GM23338 (cell line): Measurements from ENCODE around the gene PFN2. TPM values are rescaled to one million over a fixed set of nuclear protein-coding genes. Genes with fewer than 3 reads are reported as not detected.

Source experiments
- ATAC-seq: fragments of 200-7000 bp; cut with Tn5 transposase; 3 replicates; pipeline ENCODE4 v1.9.1; 2020
- DNase-seq: peaks from one replicate; pipeline ENCODE4 v3.0.0-alpha.2; 2015; ENCODE audit warnings: low spot score
- H2AFZ ChIP-seq: fragments of 200-600 bp; sonication (generic); 2 replicates; pipeline ENCODE4 v1.8.0; 2016; ENCODE audit warnings: antibody characterized with exemption, mild to moderate bottlenecking, moderate library complexity
- H3F3A ChIP-seq: fragments of 200-600 bp; sonication (generic); replicated peaks from 2 replicates; pipeline ENCODE4 v1.8.0; 2017; ENCODE audit warnings: antibody characterized with exemption, mixed run types, low read depth
- H3K27ac ChIP-seq: fragments of 200-600 bp; sonication (generic); 2 replicates; pipeline ENCODE4 v1.6.1; 2016; ENCODE audit warnings: low read depth
- H3K27me3 ChIP-seq: fragments of 200-600 bp; sonication (generic); 2 replicates; pipeline ENCODE4 v1.8.0; 2016; ENCODE audit warnings: mild to moderate bottlenecking, mixed run types, moderate library complexity; ENCODE audit not compliant: insufficient read depth
- H3K36me3 ChIP-seq: fragments of 200-600 bp; sonication (generic); 2 replicates; pipeline ENCODE4 v1.8.0; 2016; ENCODE audit warnings: mild to moderate bottlenecking; ENCODE audit not compliant: insufficient read depth
- H3K4me1 ChIP-seq: fragments of 200-600 bp; sonication (generic); 2 replicates; pipeline ENCODE4 v1.8.0; 2016; ENCODE audit warnings: mild to moderate bottlenecking, moderate library complexity; ENCODE audit not compliant: insufficient read depth
- H3K4me2 ChIP-seq: fragments of 200-600 bp; sonication (generic); 2 replicates; pipeline ENCODE4 v1.7.1; 2017; ENCODE audit warnings: mixed run types
- H3K4me3 ChIP-seq: fragments of 200-600 bp; sonication (generic); 2 replicates; pipeline ENCODE4 v1.6.1; 2016; ENCODE audit warnings: mixed run types
- H3K79me2 ChIP-seq: fragments of 200-600 bp; sonication (generic); replicated peaks from 2 replicates; pipeline ENCODE4 v1.8.0; 2017; ENCODE audit warnings: mild to moderate bottlenecking; ENCODE audit not compliant: insufficient read depth
- H3K9me2 ChIP-seq: fragments of 200-600 bp; sonication (generic); 2 replicates; pipeline ENCODE4 v1.8.0; 2017; ENCODE audit not compliant: insufficient read depth
- H4K20me1 ChIP-seq: fragments of 200-600 bp; sonication (generic); replicated peaks from 2 replicates; pipeline ENCODE4 v1.8.0; 2017; ENCODE audit warnings: mild to moderate bottlenecking; ENCODE audit not compliant: insufficient read depth
- H3K27ac Mint-ChIP-seq: 2 replicates; pipeline ENCODE4 v1.8.0; 2020; ENCODE audit warnings: inconsistent platforms, mild to moderate bottlenecking, moderate library complexity, mixed read lengths
- H3K27me3 Mint-ChIP-seq: 3 replicates; pipeline ENCODE4 v1.8.0; 2022; ENCODE audit warnings: low read depth, mild to moderate bottlenecking, moderate library complexity, mixed read lengths, inconsistent platforms; ENCODE audit not compliant: insufficient read depth, poor library complexity
- H3K36me3 Mint-ChIP-seq: 3 replicates; pipeline ENCODE4 v1.8.0; 2021; ENCODE audit warnings: low read depth, mild to moderate bottlenecking, inconsistent platforms, moderate library complexity, mixed read lengths
- H3K4me1 Mint-ChIP-seq: 3 replicates; pipeline ENCODE4 v1.8.0; 2020; ENCODE audit warnings: mild to moderate bottlenecking, inconsistent platforms, mixed read lengths
- H3K4me3 Mint-ChIP-seq: 3 replicates; pipeline ENCODE4 v1.8.0; 2021; ENCODE audit warnings: moderate library complexity, mild to moderate bottlenecking, inconsistent platforms, mixed read lengths
- H3K9me3 Mint-ChIP-seq: 3 replicates; pipeline ENCODE4 v1.8.0; 2020; ENCODE audit warnings: moderate library complexity, mild to moderate bottlenecking, inconsistent platforms, mixed read lengths
- JUNB ChIP-seq: IDR thresholded peaks from one replicate; pipeline ENCODE4 v1.6.1; 2016; ENCODE audit warnings: antibody characterized with exemption; ENCODE audit not compliant: unreplicated experiment
- NANOG ChIP-seq: IDR thresholded peaks from 2 replicates; pipeline ENCODE4 v1.6.1; 2016; ENCODE audit warnings: antibody characterized with exemption, borderline replicate concordance
- ZNF114 ChIP-seq: fragments of 250-450 bp; sonication (Bioruptor Pico); IDR thresholded peaks from 2 replicates; pipeline ENCODE4 v1.5.0; 2020; ENCODE audit warnings: mild to moderate bottlenecking, moderate library complexity
- ZNF331 ChIP-seq: fragments of 250-450 bp; sonication (Bioruptor Pico); IDR thresholded peaks from 2 replicates; pipeline ENCODE4 v1.5.0; 2020; ENCODE audit warnings: low read depth, mild to moderate bottlenecking, moderate library complexity
- polyA plus RNA-seq: library from polyadenylated mRNA; unstranded; fragments of >200 nt; fragmentation: Nextera tagmentation; extraction: Ambion mirVana; gene quantifications from 2 replicates; pipeline ENCODE4 v1.2.1, GENCODE V29; 2016
- total RNA-seq: library from RNA; depleted of rRNA; stranded (reverse); fragments of >200 nt; shearing (Covaris generic); gene quantifications from 2 replicates; pipeline ENCODE4 v1.2.3, GENCODE V29; 2014
- TF ChIP-seq, protein P1 (sequence below), 2 experiments: fragments of 200-600 bp in 1 of 2; sonication (generic) in 1 of 2; conservative IDR thresholded peaks; 2 replicates each; pipeline versions ENCODE4 v1.5.1 to v1.6.1; 2016 to 2017; ENCODE audit warnings: antibody characterized with exemption in 2 of 2, low read depth in 2 of 2, mild to moderate bottlenecking in 2 of 2, moderate library complexity in 1 of 2

Gene PFN2
- total and polyA plus RNA-seq, 2 experiments from 2014 or later: 183 to 212 TPM

DNA sequence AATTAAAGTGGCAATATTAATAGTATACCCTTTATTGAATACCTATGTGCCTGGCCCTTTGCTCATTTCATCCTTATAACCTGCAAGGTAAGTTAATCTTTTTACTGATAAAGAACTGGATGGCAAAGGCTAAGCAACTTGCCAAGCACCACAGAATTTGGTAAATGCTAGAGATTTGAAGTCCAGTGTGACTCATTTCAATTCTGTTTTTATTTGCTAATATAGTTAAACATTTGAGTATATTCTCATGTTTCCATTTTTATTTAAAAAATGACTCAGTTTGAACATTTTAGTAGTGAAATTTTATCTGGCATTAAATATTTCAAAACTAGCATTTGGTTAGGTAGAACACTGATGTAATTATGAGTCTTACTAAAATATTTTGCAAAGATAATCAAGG is 11.3 kb downstream of the PFN2 start:
- H3K4me1 Mint-ChIP-seq: peaks cover 20% of the 10 kb centered on the region
- ATAC-seq: no peak
- Histone ChIP-seq H3K4me2 (no peak overlapping the region), H3K4me1 (peaks cover 5% of the 10 kb centered on the region), H3F3A (no peaks in the 10 kb centered on the region), H3K79me2 (peaks cover 44% of the 10 kb centered on the region), H3K4me3 (no peak overlapping the region), H2AFZ (no peak overlapping the region), H3K27me3 (no peaks in the 10 kb centered on the region), H3K9me2 (no peaks in the 10 kb centered on the region), H3K27ac (no peak overlapping the region), H4K20me1 (peaks cover 24% of the 10 kb centered on the region), H3K36me3 (no peaks in the 10 kb centered on the region)
- no peak overlapping the region for H3K27ac Mint-ChIP-seq
- TF ChIP-seq, protein P1, sequence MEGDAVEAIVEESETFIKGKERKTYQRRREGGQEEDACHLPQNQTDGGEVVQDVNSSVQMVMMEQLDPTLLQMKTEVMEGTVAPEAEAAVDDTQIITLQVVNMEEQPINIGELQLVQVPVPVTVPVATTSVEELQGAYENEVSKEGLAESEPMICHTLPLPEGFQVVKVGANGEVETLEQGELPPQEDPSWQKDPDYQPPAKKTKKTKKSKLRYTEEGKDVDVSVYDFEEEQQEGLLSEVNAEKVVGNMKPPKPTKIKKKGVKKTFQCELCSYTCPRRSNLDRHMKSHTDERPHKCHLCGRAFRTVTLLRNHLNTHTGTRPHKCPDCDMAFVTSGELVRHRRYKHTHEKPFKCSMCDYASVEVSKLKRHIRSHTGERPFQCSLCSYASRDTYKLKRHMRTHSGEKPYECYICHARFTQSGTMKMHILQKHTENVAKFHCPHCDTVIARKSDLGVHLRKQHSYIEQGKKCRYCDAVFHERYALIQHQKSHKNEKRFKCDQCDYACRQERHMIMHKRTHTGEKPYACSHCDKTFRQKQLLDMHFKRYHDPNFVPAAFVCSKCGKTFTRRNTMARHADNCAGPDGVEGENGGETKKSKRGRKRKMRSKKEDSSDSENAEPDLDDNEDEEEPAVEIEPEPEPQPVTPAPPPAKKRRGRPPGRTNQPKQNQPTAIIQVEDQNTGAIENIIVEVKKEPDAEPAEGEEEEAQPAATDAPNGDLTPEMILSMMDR (conservative IDR thresholded peaks at IDR 0.05; ENCODE audit: low read depth in 2 of 2): no peak
- H3K9me3 Mint-ChIP-seq: no peaks in the 10 kb centered on the region
- no peak overlapping the region for H3K4me3 Mint-ChIP-seq
- no peak for DNase-seq
- H3K36me3 Mint-ChIP-seq: peaks cover 31% of the 10 kb centered on the region
- H3K27me3 Mint-ChIP-seq: no peaks in the 10 kb centered on the region

DNA sequence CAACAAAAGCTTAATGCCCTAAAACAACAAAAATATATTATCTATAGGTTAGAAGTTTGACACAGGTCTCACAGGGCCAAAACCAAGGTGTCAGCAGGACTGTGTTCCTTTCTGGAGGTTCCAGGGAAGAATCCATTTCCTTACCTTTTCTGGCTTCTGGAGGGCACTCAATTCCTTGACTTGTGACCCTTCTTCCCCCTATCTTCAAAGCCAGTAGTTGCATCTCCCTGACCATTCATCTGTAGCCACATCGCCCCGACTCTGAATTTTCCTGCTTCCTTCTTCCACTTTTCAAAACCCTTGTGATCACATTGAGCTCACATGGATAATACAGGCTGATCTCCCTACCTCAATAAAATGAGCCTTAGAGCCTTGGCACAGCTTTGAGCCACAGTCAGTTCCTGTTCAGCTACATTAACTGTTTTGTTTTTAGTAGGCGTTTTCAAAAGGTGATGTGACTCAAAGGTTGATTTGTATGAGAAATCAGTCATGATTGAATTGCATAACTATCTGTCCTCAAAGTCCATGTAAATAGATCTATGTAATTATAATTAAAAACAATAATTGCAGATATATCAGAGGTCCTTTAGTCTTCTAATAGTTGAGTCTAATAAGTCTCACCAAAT is 12.4 kb downstream of the PFN2 start:
- H3K27me3 Mint-ChIP-seq: no peaks in the 10 kb centered on the region
- Histone ChIP-seq H2AFZ (no peak overlapping the region), H4K20me1 (peaks cover 27% of the 10 kb centered on the region), H3K4me3 (no peak overlapping the region), H3K79me2 (peaks cover 33% of the 10 kb centered on the region), H3K4me1 (peaks cover 17% of the 10 kb centered on the region), H3K9me2 (no peaks in the 10 kb centered on the region), H3K27me3 (no peaks in the 10 kb centered on the region), H3F3A (no peaks in the 10 kb centered on the region), H3K27ac (no peak overlapping the region), H3K36me3 (no peaks in the 10 kb centered on the region), H3K4me2 (no peak overlapping the region)
- ATAC-seq (peak; percentile 66), DNase-seq (peak; percentile 58)
- H3K9me3 Mint-ChIP-seq: no peaks in the 10 kb centered on the region
- TF ChIP-seq ZNF114 (CRISPR knock-in tag): no peak
- TF ChIP-seq, protein P1 (conservative IDR thresholded peaks at IDR 0.05; ENCODE audit: low read depth in 2 of 2): peak; percentile 28 to 30; a peak in 3 of 4 replicates
- TF ChIP-seq ZNF331 (CRISPR knock-in tag): no peak
- no peak for TF ChIP-seq JUNB
- no peak for TF ChIP-seq NANOG
- no peak overlapping the region for H3K4me3 Mint-ChIP-seq
- H3K36me3 Mint-ChIP-seq: peaks cover 20% of the 10 kb centered on the region
- peak overlapping the region; percentile 17; the same call in 1 of the 2 replicates for H3K27ac Mint-ChIP-seq
- H3K4me1 Mint-ChIP-seq: peaks cover 27% of the 10 kb centered on the region
